GM23338 (cell line): ENCODE results near the gene APOM. TPM values are rescaled to one million over a fixed set of nuclear protein-coding genes. Genes with fewer than 3 reads are reported as not detected.
A peak's percentile ranks its signal among the peaks of the same experiment; 100 is the strongest.

Experiments
- ATAC-seq: fragments of 200-7000 bp; cut with Tn5 transposase; 3 replicates; pipeline ENCODE4 v1.9.1; 2020
- DNase-seq: peaks from one replicate; pipeline ENCODE4 v3.0.0-alpha.2; 2015; ENCODE audit warnings: low spot score
- H2AFZ ChIP-seq: fragments of 200-600 bp; sonication (generic); 2 replicates; pipeline ENCODE4 v1.8.0; 2016; ENCODE audit warnings: antibody characterized with exemption, mild to moderate bottlenecking, moderate library complexity
- H3F3A ChIP-seq: fragments of 200-600 bp; sonication (generic); replicated peaks from 2 replicates; pipeline ENCODE4 v1.8.0; 2017; ENCODE audit warnings: antibody characterized with exemption, mixed run types, low read depth
- H3K27ac ChIP-seq: fragments of 200-600 bp; sonication (generic); 2 replicates; pipeline ENCODE4 v1.6.1; 2016; ENCODE audit warnings: low read depth
- H3K27me3 ChIP-seq: fragments of 200-600 bp; sonication (generic); 2 replicates; pipeline ENCODE4 v1.8.0; 2016; ENCODE audit warnings: mild to moderate bottlenecking, mixed run types, moderate library complexity; ENCODE audit not compliant: insufficient read depth
- H3K36me3 ChIP-seq: fragments of 200-600 bp; sonication (generic); 2 replicates; pipeline ENCODE4 v1.8.0; 2016; ENCODE audit warnings: mild to moderate bottlenecking; ENCODE audit not compliant: insufficient read depth
- H3K4me1 ChIP-seq: fragments of 200-600 bp; sonication (generic); 2 replicates; pipeline ENCODE4 v1.8.0; 2016; ENCODE audit warnings: mild to moderate bottlenecking, moderate library complexity; ENCODE audit not compliant: insufficient read depth
- H3K4me2 ChIP-seq: fragments of 200-600 bp; sonication (generic); 2 replicates; pipeline ENCODE4 v1.7.1; 2017; ENCODE audit warnings: mixed run types
- H3K4me3 ChIP-seq: fragments of 200-600 bp; sonication (generic); 2 replicates; pipeline ENCODE4 v1.6.1; 2016; ENCODE audit warnings: mixed run types
- H3K79me2 ChIP-seq: fragments of 200-600 bp; sonication (generic); replicated peaks from 2 replicates; pipeline ENCODE4 v1.8.0; 2017; ENCODE audit warnings: mild to moderate bottlenecking; ENCODE audit not compliant: insufficient read depth
- H3K9me2 ChIP-seq: fragments of 200-600 bp; sonication (generic); 2 replicates; pipeline ENCODE4 v1.8.0; 2017; ENCODE audit not compliant: insufficient read depth
- H4K20me1 ChIP-seq: fragments of 200-600 bp; sonication (generic); replicated peaks from 2 replicates; pipeline ENCODE4 v1.8.0; 2017; ENCODE audit warnings: mild to moderate bottlenecking; ENCODE audit not compliant: insufficient read depth
- H3K27ac Mint-ChIP-seq: 2 replicates; pipeline ENCODE4 v1.8.0; 2020; ENCODE audit warnings: inconsistent platforms, mild to moderate bottlenecking, moderate library complexity, mixed read lengths
- H3K27me3 Mint-ChIP-seq: 3 replicates; pipeline ENCODE4 v1.8.0; 2022; ENCODE audit warnings: low read depth, mild to moderate bottlenecking, moderate library complexity, mixed read lengths, inconsistent platforms; ENCODE audit not compliant: insufficient read depth, poor library complexity
- H3K36me3 Mint-ChIP-seq: 3 replicates; pipeline ENCODE4 v1.8.0; 2021; ENCODE audit warnings: low read depth, mild to moderate bottlenecking, inconsistent platforms, moderate library complexity, mixed read lengths
- H3K4me1 Mint-ChIP-seq: 3 replicates; pipeline ENCODE4 v1.8.0; 2020; ENCODE audit warnings: mild to moderate bottlenecking, inconsistent platforms, mixed read lengths
- H3K4me3 Mint-ChIP-seq: 3 replicates; pipeline ENCODE4 v1.8.0; 2021; ENCODE audit warnings: moderate library complexity, mild to moderate bottlenecking, inconsistent platforms, mixed read lengths
- H3K9me3 Mint-ChIP-seq: 3 replicates; pipeline ENCODE4 v1.8.0; 2020; ENCODE audit warnings: moderate library complexity, mild to moderate bottlenecking, inconsistent platforms, mixed read lengths
- CREB1 ChIP-seq: fragments of 250-450 bp; sonication (Bioruptor Pico); IDR thresholded peaks from 2 replicates; pipeline ENCODE4 v1.5.0; 2020; ENCODE audit warnings: low read depth, mild to moderate bottlenecking, moderate library complexity
- CTCF ChIP-seq, 2 experiments: fragments of 200-600 bp in 1 of 2; sonication (generic) in 1 of 2; conservative IDR thresholded peaks; 2 replicates each; pipeline versions ENCODE4 v1.5.1 to v1.6.1; 2016 to 2017; ENCODE audit warnings: antibody characterized with exemption in 2 of 2, low read depth in 2 of 2, mild to moderate bottlenecking in 2 of 2, moderate library complexity in 1 of 2
- NANOG ChIP-seq: IDR thresholded peaks from 2 replicates; pipeline ENCODE4 v1.6.1; 2016; ENCODE audit warnings: antibody characterized with exemption, borderline replicate concordance
- POLR2AphosphoS5 ChIP-seq: IDR thresholded peaks from 2 replicates; pipeline ENCODE4 v1.6.1; 2016; ENCODE audit warnings: antibody characterized with exemption, low read depth
- ZNF331 ChIP-seq: fragments of 250-450 bp; sonication (Bioruptor Pico); IDR thresholded peaks from 2 replicates; pipeline ENCODE4 v1.5.0; 2020; ENCODE audit warnings: low read depth, mild to moderate bottlenecking, moderate library complexity
- ZNF462 ChIP-seq: fragments of 250-450 bp; sonication (Bioruptor Pico); IDR thresholded peaks from 2 replicates; pipeline ENCODE4 v1.5.0; 2020; ENCODE audit warnings: mild to moderate bottlenecking, moderate library complexity
- polyA plus RNA-seq: library from polyadenylated mRNA; unstranded; fragments of >200 nt; fragmentation: Nextera tagmentation; extraction: Ambion mirVana; gene quantifications from 2 replicates; pipeline ENCODE4 v1.2.1, GENCODE V29; 2016
- total RNA-seq: library from RNA; depleted of rRNA; stranded (reverse); fragments of >200 nt; shearing (Covaris generic); gene quantifications from 2 replicates; pipeline ENCODE4 v1.2.3, GENCODE V29; 2014

APOM gene
- total and polyA plus RNA-seq, 2 experiments from 2014 or later, result 1.2 to 10.7 TPM

- TF ChIP-seq ZNF462 (CRISPR knock-in tag) (no peak), ZNF331 (CRISPR knock-in tag) (no peak)
Observed at GRCh38 chr6:31621991-31622390, 33.7 kb upstream of the APOM start (continued).

GRCh38 chr6:31622684-31623091 lies 33.0 kb upstream of the APOM start:
- H3K4me3 ChIP-seq, result peak overlapping the region; percentile 100
- no peaks in the 10 kb centered on the region for H3K27me3 ChIP-seq
- H4K20me1 ChIP-seq, result peaks cover 43% of the 10 kb centered on the region
- peaks cover 52% of the 10 kb centered on the region for H3K36me3 ChIP-seq
- ATAC-seq (no peak), DNase-seq (no peak)
- H3K4me3 Mint-ChIP-seq, result peak overlapping the region; percentile 94
- H3K4me1 Mint-ChIP-seq, result peaks cover 9% of the 10 kb centered on the region
- H3F3A ChIP-seq, result peaks cover 36% of the 10 kb centered on the region
- H3K27me3 Mint-ChIP-seq, result peaks cover 28% of the 10 kb centered on the region
- H3K36me3 Mint-ChIP-seq, result peaks cover 75% of the 10 kb centered on the region
- no peak overlapping the region for H3K27ac ChIP-seq
- peaks cover 54% of the 10 kb centered on the region for H3K79me2 ChIP-seq
- no peaks in the 10 kb centered on the region for H3K9me2 ChIP-seq
- H3K4me2 ChIP-seq, result peak overlapping the region; percentile 99
- peaks cover 6% of the 10 kb centered on the region for H3K9me3 Mint-ChIP-seq
- H2AFZ ChIP-seq, result no peak overlapping the region
- H3K4me1 ChIP-seq, result peaks cover 15% of the 10 kb centered on the region
- H3K27ac Mint-ChIP-seq, result peak overlapping the region; percentile 99
- no peak for TF ChIP-seq CTCF (conservative IDR thresholded peaks at IDR 0.05; ENCODE audit: low read depth in 2 of 2)
- no peak for TF ChIP-seq CREB1 (CRISPR knock-in tag)
- no peak for TF ChIP-seq NANOG
- TF ChIP-seq ZNF462 (CRISPR knock-in tag), result no peak
- TF ChIP-seq ZNF331 (CRISPR knock-in tag), result no peak
- TF ChIP-seq POLR2AphosphoS5, result no peak
